Stimulated activated CD4-positive, alpha-beta T cell treated with anti-CD3 and anti-CD28 coated beads, TNF-alpha, amount 100 ng/mL, for 24 hours (primary cell): Measurements from ENCODE around the gene AQP3.
"Not testable (repeated sequence)": the region's sequence is repeated elsewhere in the genome, so short reads cannot be mapped to it uniquely, and the experiment has no call there.

ENCODE experiments used
- DNase-seq, 3 experiments: peaks; one replicate each; pipeline ENCODE4 v3.0.0-alpha.2; 2020; ENCODE audit warnings: low read depth in 3 of 3

The AQP3 gene

GRCh38 chr9:33446946-33447798 is at the start of gene AQP3:
TSS of gene AQP3 (minus strand) at chr9:33447593. CDS start at chr9:33447530, 63 bp downstream.
- peak; percentile 30 to 62 (median 36) for DNase-seq

DNA sequence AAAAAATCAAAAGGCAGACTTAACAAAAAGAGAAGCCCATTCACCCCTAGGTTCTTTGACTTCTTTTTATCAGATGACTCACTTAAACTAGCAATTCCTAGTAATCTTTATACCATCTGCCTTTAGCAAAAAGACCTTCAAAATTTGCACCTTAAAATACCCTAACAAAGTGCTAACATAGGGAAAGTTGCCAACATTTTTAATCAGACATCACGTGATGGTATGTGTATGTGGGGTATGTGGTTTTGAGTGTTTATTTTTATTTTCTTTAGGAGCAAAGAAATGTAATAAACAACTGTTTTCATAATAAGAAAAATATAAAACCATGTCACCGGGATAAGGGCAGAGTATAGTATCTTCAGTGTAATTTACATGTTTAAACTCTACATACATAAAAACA is 46.4 kb upstream of the AQP3 start:
- not testable (repeated sequence) for DNase-seq

- DNase-seq: no peak
Measured at GRCh38 chr9:33489066-33489465, 41.7 kb upstream of the AQP3 start.

DNA sequence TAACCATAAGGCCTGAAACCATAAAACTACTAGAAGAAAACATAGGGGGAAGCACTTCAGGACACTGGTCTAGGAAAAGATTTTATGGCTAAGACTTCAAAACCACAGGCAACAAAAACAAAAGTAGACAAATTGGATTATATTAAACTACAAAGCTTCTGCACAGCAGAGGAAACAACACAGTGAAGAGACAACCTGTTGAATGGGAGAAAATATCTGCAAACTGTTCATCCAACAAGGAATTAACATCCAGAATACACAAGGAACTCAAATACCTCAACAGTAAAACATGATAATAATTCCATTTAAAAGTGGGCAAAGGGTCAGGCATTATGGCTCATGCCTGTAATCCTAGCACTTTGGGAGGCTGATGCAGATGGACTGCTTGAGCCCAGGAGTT is 37.9 kb upstream of the AQP3 start:
- not testable (repeated sequence) for DNase-seq

DNA sequence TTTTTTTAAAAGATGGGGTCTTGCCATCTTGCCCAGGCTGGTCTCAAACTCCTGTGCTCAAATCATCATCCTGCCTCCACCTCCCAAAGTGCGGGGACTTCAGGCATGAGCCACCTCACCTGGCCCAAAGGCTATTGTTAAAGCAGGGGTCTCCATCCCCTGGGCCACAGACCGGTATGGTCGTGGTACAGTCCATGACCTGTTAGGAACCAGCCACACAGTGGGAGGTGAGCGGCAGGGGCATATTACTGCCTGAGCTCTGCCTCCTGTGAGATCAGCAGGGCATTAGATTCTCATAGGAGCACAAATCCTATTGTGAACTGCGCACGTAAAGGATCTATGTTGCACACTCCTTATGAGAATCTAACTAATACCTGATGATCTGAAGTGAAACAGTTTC is 33.6 kb upstream of the AQP3 start:
- DNase-seq: no peak

DNA sequence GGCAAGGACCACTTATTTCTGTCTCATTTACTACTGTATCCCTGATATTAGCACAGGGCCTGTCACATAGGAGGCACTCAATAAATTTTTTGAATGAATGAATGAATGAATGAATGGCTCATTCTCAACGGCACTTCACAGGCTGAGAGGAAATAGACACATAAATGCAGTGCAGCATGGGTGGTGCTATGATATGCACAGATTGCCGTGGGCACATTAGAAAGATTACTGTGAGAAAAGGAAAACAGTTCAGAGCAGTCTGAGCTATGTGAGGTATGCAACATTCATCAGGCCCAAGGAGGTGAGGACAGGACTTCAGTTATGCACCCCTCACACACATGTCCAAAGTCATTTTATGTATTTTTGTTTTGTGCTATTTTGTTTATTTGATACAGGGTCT is 32.7 kb upstream of the AQP3 start:
- no peak for DNase-seq

DNA sequence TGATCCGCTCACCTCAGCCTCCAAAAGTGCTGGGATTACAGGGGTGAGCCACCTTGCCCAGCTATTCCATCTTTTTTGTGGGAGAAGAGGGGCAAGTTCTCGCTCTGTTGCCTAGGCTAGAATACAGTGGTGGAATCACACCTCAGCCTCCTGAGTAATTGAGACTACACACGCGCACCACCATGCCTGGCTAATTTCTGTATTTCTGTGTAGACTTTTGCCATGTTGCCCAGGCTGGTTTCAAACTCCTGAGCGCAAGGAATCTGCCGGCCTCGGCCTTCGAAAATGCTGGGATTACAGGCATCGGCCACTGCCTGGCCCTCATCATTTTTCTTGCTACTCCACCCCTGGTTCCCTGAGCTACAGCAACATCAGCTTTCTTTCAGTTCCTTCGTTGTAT is 29.1 kb upstream of the AQP3 start:
- no peak for DNase-seq

DNA sequence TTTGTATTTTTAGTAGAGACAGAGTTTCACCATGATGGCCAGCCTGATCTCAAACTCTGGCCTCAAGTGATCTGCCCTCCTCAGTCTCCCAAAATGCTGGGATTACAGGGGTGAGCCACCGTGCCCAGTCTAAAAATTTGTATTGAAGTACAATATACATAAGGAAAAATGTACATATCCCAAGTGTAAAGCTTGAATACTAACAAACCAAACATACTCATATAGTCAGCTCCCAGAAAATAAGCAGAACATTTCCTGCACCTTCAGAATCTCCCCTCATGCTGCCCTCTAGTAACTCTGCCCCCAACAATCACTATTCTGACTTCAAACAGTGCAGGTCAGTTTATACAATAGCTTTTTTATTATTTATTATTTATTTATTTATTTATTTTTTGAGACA is 28.0 kb upstream of the AQP3 start:
- DNase-seq: no peak

DNA sequence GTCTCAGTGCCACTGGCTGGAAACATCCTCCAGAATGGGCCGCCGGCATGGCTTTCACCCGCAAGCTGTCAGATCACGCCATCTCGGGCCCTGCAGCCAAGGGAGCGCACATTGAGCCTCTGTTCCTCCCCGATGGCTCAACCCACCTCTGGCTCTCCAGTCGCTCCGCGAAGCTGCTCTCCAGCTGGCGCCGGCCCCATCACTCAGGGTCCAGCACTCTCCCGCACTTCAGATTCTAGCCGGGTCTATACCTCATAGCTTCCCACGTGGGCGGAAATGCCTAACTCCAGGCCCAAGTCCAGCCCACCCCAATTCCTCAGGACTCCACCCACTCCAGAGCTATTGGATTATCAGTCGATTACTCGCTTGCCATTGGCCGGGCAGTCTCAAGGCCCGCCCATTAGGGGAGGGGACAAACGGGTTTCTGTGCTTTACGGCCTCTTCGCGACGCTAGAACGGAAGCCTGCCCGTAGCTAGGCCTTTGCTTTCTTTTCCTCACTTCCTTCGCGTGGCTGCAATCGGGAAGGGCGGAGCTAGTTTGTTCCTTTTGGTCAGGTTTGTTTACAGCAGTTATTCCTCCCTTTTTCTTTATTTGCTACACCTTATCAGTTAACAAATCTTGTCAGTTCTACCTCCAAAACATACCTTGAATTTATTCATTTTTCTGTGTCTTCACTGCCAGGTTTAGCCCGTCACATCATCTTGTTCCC is 26.4 kb upstream of the AQP3 start, which contains the start of gene NOL6:
Gene NOL6 (minus strand): TSS at position 282 of the 710 bp plus-strand sequence. CDS start 82 bp downstream, at position 200.
- peak; percentile 93 to 98 (median 98) for DNase-seq

- DNase-seq: no peak
Measured at GRCh38 chr9:33472881-33473615, 25.7 kb upstream of the AQP3 start.

- DNase-seq: no peak
Measured at GRCh38 chr9:33472171-33472880, 24.9 kb upstream of the AQP3 start.

GRCh38 chr9:33471361-33471760 is 24.0 kb upstream of the AQP3 start:
- DNase-seq: no peak

- DNase-seq: no peak
Measured at GRCh38 chr9:33469891-33470290, 22.5 kb upstream of the AQP3 start.

DNA sequence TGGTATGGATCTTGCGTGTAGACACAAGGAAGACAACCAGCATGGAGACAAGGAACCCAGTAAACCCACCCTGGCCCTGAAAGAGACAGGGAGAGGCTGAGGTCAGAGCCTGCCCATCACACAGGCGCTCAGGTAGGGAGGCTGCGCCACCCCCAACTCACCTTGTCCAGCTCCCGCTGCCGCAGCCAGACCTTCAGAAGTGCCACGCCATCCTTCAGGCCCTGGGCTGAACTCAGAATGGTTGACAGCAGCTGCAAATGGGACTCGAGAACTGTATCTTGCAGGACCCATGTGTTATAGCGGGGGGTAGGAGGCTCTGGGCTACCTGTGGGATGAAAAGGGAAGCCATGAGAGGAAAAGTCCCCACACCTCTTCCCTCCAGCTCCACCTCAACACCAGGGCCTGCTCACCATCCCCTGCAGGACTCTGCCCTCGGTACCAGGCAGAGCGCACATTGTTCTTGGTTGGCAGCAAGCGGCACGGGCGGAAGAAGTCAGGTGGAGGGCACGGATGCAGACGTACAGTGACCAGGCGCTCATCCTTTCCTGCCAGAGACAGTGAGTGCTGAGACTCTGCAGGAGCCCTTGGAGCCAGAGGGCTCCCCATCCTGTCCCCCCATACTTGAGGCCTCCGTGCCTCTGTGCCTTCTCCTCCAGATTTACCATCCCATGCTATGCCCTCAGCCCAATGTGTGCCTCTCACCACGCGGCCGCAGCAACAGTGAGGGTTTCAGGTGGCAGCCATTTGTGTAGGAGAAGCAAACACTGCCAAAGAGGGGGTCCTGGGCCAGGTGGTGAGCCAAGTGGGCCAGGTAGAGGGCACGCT is 21.6 kb upstream of the AQP3 start:
- no peak for DNase-seq

DNA sequence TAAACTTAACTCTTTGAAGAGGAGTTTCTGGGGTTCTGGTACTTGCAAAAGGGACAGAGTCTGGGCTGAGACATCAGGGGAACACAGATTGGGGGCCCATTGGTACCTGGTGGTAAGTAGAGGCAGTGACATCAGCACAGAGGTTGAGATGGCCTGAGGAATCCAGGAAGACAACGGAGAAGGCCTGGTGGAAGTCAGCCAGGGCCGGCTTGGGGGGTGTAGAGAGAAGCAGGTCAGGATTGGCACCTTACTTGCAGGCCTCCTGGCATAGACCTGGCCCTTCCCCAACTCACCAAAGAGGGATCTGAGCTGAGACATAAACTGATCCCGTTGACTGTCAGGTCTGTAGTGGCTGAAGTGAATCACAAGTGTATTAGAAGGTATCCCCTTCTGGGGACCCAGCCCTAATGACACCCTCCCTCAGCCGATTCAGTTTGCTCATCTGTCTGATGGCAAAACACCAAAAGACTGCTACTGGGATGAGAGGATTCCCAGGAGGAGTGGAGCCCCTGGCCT is 20.9 kb upstream of the AQP3 start:
- no peak for DNase-seq

GRCh38 chr9:33467526-33467925 is 20.1 kb upstream of the AQP3 start:
- DNase-seq: no peak

DNA sequence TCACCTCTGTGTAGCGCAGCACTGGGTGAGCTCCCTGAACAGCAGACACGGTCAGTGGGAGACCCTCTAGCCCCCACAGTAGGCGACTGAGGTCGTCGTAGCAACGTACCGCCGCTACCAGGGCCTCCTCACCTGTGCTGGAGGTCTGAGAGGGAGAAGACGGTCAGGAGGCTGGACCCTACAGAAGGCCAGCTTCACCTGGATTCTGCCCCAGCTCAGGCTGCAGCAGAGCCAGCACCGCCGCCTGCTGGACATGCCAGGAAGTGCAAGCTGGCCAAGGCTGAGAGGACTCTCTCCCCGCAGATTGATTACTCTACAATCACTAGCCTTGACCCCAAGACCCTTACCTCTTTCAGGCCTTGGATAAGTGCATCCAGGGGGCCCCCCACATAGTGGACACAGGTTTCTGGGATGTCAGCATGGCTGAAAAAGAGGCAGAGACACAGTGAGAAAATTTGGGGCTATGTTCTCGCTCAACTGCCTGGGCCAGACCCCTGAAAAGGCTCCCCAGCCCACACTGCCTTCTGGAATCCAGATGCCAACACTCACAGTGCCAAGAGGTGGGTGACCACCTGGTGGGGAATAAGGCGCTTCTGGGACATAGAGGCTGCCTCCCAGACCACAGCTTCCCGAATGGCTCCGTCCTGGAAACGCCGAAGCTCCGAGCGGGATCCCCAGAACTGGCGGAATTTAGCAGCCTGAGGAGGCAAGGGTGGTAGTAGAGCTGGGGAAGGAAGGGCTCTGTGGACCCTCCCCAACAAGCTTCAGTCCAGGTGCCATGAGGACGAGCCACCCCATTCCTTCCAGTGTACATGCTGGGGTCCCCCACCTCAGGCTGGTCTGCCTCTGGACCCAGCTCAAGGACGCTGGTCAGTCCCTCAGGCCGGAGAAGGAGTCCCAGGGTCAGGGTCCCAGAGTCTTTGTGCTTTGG is 19.4 kb upstream of the AQP3 start:
- DNase-seq: peak; percentile 54 to 66 (median 65)

GRCh38 chr9:33465596-33466564 is 18.5 kb upstream of the AQP3 start:
- DNase-seq: no peak
